ENCODE measurements around the gene KRTAP5-2. TPM values are rescaled to one million over a fixed set of nuclear protein-coding genes. Genes with fewer than 3 reads are reported as not detected.
"Not testable (repeated sequence)": the region's sequence is repeated elsewhere in the genome, so short reads cannot be mapped to it uniquely, and the experiment has no call there.

Gene KRTAP5-2
- total and polyA plus RNA-seq, 3 donors from 2014 or later: not detected

- H3K9me3 ChIP-seq: no peaks in the 10 kb centered on the region
- H3K27me3 ChIP-seq: no peaks in the 10 kb centered on the region
- 83 to 100% methylated on average over 1 to 7 of the region's 7 CpGs for WGBS, 2 donors
- intact Hi-C loops (cut with DNase I; ENCODE audit: low total_unique reads): no loop called here
- no peak for TF ChIP-seq CTCF (IDR thresholded peaks at IDR 0.05)
- no peak for TF ChIP-seq POLR2A (IDR thresholded peaks at IDR 0.05)
- no peak overlapping the region for H3K27ac ChIP-seq
- no peaks in the 10 kb centered on the region for H3K36me3 ChIP-seq (ENCODE audit: low read depth, missing control alignments)
- H3K4me1 ChIP-seq: no peaks in the 10 kb centered on the region
- no peak overlapping the region for H3K4me3 ChIP-seq
- no peak for DNase-seq
Observed at GRCh38 chr11:1604711-1605110, 6.6 kb upstream of the KRTAP5-2 start.

DNA sequence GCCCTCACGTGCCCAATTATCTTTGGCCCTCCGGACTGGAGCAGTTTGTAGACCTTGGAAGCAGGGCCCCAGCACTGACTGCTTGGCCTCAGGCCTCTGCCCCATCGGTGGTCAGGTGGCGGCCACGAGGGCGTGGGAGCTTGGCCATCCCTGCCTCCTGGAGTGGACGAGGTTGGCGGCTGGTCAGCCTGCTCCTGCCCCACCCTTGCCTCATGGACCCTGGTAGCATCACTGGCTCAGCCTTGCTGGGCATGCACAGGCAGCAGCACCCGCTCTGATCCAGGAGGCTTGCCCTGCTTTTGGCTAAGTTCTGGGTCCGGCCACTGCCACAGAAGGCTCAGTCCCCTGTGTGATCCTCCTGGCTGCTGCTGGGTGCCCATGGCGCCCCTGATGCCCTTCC is 6.1 kb upstream of the KRTAP5-2 start:
- Histone ChIP-seq H3K27me3 (no peaks in the 10 kb centered on the region), H3K4me3 (no peak overlapping the region), H3K9me3 (no peaks in the 10 kb centered on the region), H3K4me1 (no peaks in the 10 kb centered on the region), H3K27ac (no peak overlapping the region), H3K36me3 (ENCODE audit: low read depth, missing control alignments) (no peaks in the 10 kb centered on the region)
- no peak for TF ChIP-seq CTCF (IDR thresholded peaks at IDR 0.05)
- no peak for DNase-seq
- intact Hi-C loops (cut with DNase I; ENCODE audit: low total_unique reads): no loop called here
- WGBS, 2 donors: 79 to 87% methylated on average over 2 to 11 of the region's 11 CpGs

GRCh38 chr11:1603629-1604028 is 5.5 kb upstream of the KRTAP5-2 start:
- no peaks in the 10 kb centered on the region for H3K27me3 ChIP-seq
- intact Hi-C loops (cut with DNase I; ENCODE audit: low total_unique reads): no loop called here
- H3K4me1 ChIP-seq: no peaks in the 10 kb centered on the region
- H3K4me3 ChIP-seq: no peak overlapping the region
- no peak for DNase-seq
- TF ChIP-seq POLR2A (IDR thresholded peaks at IDR 0.05) (no peak), CTCF (IDR thresholded peaks at IDR 0.05) (no peak)
- H3K27ac ChIP-seq: no peak overlapping the region
- WGBS, 2 donors: 89 to 90% methylated on average over 1 of the region's 1 CpG
- no peaks in the 10 kb centered on the region for H3K9me3 ChIP-seq
- no peaks in the 10 kb centered on the region for H3K36me3 ChIP-seq (ENCODE audit: low read depth, missing control alignments)

- H3K36me3 ChIP-seq (ENCODE audit: low read depth, missing control alignments); DNase-seq; H3K27ac ChIP-seq; H3K27me3 ChIP-seq; H3K4me1 ChIP-seq; intact Hi-C loops (cut with DNase I; ENCODE audit: low total_unique reads); H3K4me3 ChIP-seq; H3K9me3 ChIP-seq: not testable (repeated sequence)
- WGBS, 2 donors: 58 to 60% methylated on average over 3 of the region's 3 CpGs
Observed at GRCh38 chr11:1601663-1602062, 3.6 kb upstream of the KRTAP5-2 start.

GRCh38 chr11:1600626-1601025 is 2.5 kb upstream of the KRTAP5-2 start:
- 76 to 85% methylated on average over 5 of the region's 5 CpGs for WGBS, 2 donors
- Histone ChIP-seq H3K27me3 (no peaks in the 10 kb centered on the region), H3K4me1 (no peaks in the 10 kb centered on the region), H3K36me3 (ENCODE audit: low read depth, missing control alignments) (no peaks in the 10 kb centered on the region), H3K27ac (no peak overlapping the region), H3K4me3 (no peak overlapping the region), H3K9me3 (no peaks in the 10 kb centered on the region)
- TF ChIP-seq POLR2A (IDR thresholded peaks at IDR 0.05): no peak
- TF ChIP-seq CTCF (IDR thresholded peaks at IDR 0.05): no peak
- intact Hi-C loops (cut with DNase I; ENCODE audit: low total_unique reads): no loop called here
- no peak for DNase-seq
